K562 (cell line): ENCODE results near the gene TTC9C. TPM values are rescaled to one million over a fixed set of nuclear protein-coding genes. Genes with fewer than 3 reads are reported as not detected.
A peak's percentile ranks its signal among the peaks of the same experiment; 100 is the strongest.

Source experiments
- ASH1L ChIP-seq: fragments of 450-650 bp; IDR thresholded peaks from 2 replicates; pipeline ENCODE4 v1.6.1; 2018; ENCODE audit warnings: borderline replicate concordance, mild to moderate bottlenecking, low read depth; ENCODE audit not compliant: partially characterized antibody
- BDP1 ChIP-seq: IDR thresholded peaks from 3 replicates; pipeline ENCODE4 v1.6.1; 2011; ENCODE audit not compliant: insufficient read length, insufficient read depth
- CBX3 ChIP-seq, 2 experiments: IDR thresholded peaks; 1 replicate in 1 of 2; 2 replicates in 1 of 2; pipeline ENCODE4 v1.6.1; 2012; ENCODE audit warnings: inconsistent platforms in 2 of 2, low read length in 2 of 2, borderline replicate concordance in 1 of 2, control low read depth in 1 of 2
- CSDE1 ChIP-seq, 2 experiments: fragments of 450-650 bp; IDR thresholded peaks; 2 replicates each; pipeline ENCODE4 v1.6.1; 2016; ENCODE audit warnings: mild to moderate bottlenecking in 1 of 2
- FOXP1 ChIP-seq: sonication (generic); formaldehyde crosslinking; IDR thresholded peaks from 2 replicates; pipeline ENCODE4 v1.8.0; 2022; ENCODE audit warnings: mild to moderate bottlenecking, missing genetic modification reagents
- GABPA ChIP-seq: fragments of 200-800 bp; sonication (Bioruptor generic); conservative IDR thresholded peaks from 2 replicates; pipeline ENCODE4 v1.6.1; 2016; ENCODE audit warnings: low read depth, missing genetic modification characterization, missing compliant biosample characterization
- MED1 ChIP-seq: sonication (generic); formaldehyde crosslinking; IDR thresholded peaks from 2 replicates; pipeline ENCODE4 v1.8.1; 2023; ENCODE audit warnings: missing genetic modification reagents, borderline replicate concordance
- MYBL2 ChIP-seq, 2 experiments: fragments of 450-650 bp in 1 of 2; sonication (generic) in 1 of 2; formaldehyde crosslinking in 1 of 2; IDR thresholded peaks; 2 replicates each; pipeline versions ENCODE4 v1.6.1 to v1.8.1; 2017 to 2022; ENCODE audit warnings: borderline replicate concordance in 1 of 2, inconsistent platforms in 1 of 2, low read depth in 1 of 2, mild to moderate bottlenecking in 1 of 2, missing genetic modification reagents in 1 of 2, moderate library complexity in 1 of 2
- MYC ChIP-seq, 2 experiments: fragments of 250-450 bp in 1 of 2; sonication (Bioruptor Pico) in 1 of 2; IDR thresholded peaks; 2 replicates each; pipeline versions ENCODE4 v1.5.1 to v1.6.1; 2012 to 2021; ENCODE audit warnings: low read depth in 2 of 2, borderline replicate concordance in 1 of 2, improper control_type of control experiment in 1 of 2, low read length in 1 of 2, mild to moderate bottlenecking in 1 of 2, moderate library complexity in 1 of 2
- NR2F6 ChIP-seq: fragments of 450-650 bp; formaldehyde crosslinking; IDR thresholded peaks from 2 replicates; pipeline ENCODE4 v1.4.0; 2020; ENCODE audit warnings: mild to moderate bottlenecking
- PYGO2 ChIP-seq: fragments of 450-650 bp; IDR thresholded peaks from 2 replicates; pipeline ENCODE4 v1.6.1; 2016; ENCODE audit warnings: mild to moderate bottlenecking, missing genetic modification characterization, moderate library complexity, missing compliant biosample characterization
- RBM22 ChIP-seq: fragments of 200-400 bp; formaldehyde crosslinking; IDR thresholded peaks from 2 replicates; pipeline ENCODE4 v1.6.1; 2018; ENCODE audit warnings: low read length, low read depth; ENCODE audit not compliant: poor library complexity, severe bottlenecking
- RUNX1 ChIP-seq: sonication (generic); IDR thresholded peaks from 2 replicates; pipeline ENCODE4 v1.6.1; 2016; ENCODE audit warnings: antibody characterized with exemption, low read depth
- SMAD2 ChIP-seq: fragments of 150-350 bp; IDR thresholded peaks from 2 replicates; pipeline ENCODE4 v1.6.1; 2014; ENCODE audit warnings: low read depth, mild to moderate bottlenecking, low read length
- ZNF124 ChIP-seq: sonication (generic); formaldehyde crosslinking; IDR thresholded peaks from 2 replicates; pipeline ENCODE4 v1.8.1; 2022; ENCODE audit warnings: missing genetic modification reagents
- ZNF717 ChIP-seq: fragments of 250-450 bp; sonication (Bioruptor Pico); IDR thresholded peaks from 2 replicates; pipeline ENCODE4 v1.5.0; 2021
- ZNF764 ChIP-seq: fragments of 250-450 bp; sonication (Bioruptor Pico); IDR thresholded peaks from 2 replicates; pipeline ENCODE4 v1.4.0; 2020; ENCODE audit warnings: low read depth, mild to moderate bottlenecking, moderate library complexity
- ZNF79 ChIP-seq: fragments of 250-450 bp; sonication (Bioruptor Pico); IDR thresholded peaks from 2 replicates; pipeline ENCODE4 v1.4.0; 2020; ENCODE audit warnings: low read depth, mild to moderate bottlenecking, moderate library complexity
- ZSCAN29 ChIP-seq: fragments of 450-650 bp; IDR thresholded peaks from 2 replicates; pipeline ENCODE4 v1.6.1; 2017
- polyA plus RNA-seq, 8 experiments: library from polyadenylated mRNA; depleted of rRNA in 4 of 8; stranded (reverse) in 5 of 8; unstranded in 3 of 8; fragments of >200 nt; fragmentation: Nextera tagmentation in 2 of 8; fragmentation: Illumina TruSeq in 1 of 8; extraction: Ambion mirVana in 2 of 8; extraction: Trizol in 1 of 8; gene quantifications; 2 replicates each; pipeline versions ENCODE4 v1.2.1 to v1.2.3, GENCODE V29; 2011 to 2014; ENCODE audit warnings: inconsistent platforms in 1 of 8, missing spikeins in 1 of 8
- total RNA-seq, 7 experiments: library from RNA; depleted of rRNA in 6 of 7; stranded (reverse); fragments of >200 nt in 6 of 7; fragmentation: Illumina TruSeq in 2 of 7; extraction: Trizol in 2 of 7; gene quantifications; 2 replicates each; pipeline versions ENCODE4 v1.2.1 to v1.2.3, GENCODE V29; 2011 to 2021; ENCODE audit warnings: low replicate concordance in 1 of 7
- TF ChIP-seq, protein P1 (sequence below): fragments of 250-450 bp; sonication (Bioruptor Pico); IDR thresholded peaks from 2 replicates; pipeline ENCODE4 v1.4.0; 2020
- TF ChIP-seq, protein P2 (sequence below): fragments of 450-650 bp; conservative IDR thresholded peaks from 2 replicates; pipeline ENCODE4 v1.6.1; 2016; ENCODE audit warnings: missing genetic modification characterization, low read depth, mild to moderate bottlenecking, control low read depth, missing compliant biosample characterization

Gene TTC9C
- total and polyA plus RNA-seq, 9 of the 15 experiments (the other 6 are each of a cell fraction or from before 2014, with no cell fraction given): 32.8 to 59.0 (median 37.1) TPM

DNA sequence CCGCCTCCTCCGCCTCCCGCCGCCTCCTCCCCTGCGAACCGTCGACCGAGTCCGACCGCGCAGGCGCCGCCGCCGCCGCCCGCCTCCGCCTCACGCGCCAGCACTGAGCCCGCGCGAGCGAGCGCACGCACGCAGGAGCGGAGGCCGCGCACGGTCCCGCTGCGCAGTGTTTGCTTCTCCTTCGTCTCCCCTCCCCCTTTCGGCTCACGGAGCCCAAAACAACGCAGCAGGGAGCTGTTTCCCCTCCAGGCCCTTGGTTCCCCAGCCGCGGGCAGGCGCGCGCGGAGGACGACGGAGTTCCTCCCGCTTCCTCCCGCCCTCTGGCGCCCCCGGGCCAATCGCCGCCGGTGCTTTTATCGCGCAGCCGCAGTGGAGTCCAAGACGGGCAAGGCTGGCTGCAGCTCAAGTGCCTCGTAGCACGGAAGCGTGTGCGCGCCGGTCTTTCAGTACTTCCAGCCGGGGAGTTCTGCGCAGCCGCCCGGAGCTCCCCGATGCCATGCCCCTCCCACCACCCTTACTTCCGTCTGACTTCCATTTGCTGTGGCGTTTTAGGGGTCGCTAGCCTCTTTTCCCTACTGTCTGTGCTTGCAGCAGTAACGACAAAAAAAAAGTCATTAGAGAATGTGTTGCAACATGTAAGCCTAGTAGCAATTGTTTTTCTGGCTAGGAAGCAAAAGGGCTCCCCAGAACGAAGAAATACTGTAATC is 968 bp upstream of the TTC9C start, which contains the start of gene HNRNPUL2 (continued):
- TF ChIP-seq, protein P1, sequence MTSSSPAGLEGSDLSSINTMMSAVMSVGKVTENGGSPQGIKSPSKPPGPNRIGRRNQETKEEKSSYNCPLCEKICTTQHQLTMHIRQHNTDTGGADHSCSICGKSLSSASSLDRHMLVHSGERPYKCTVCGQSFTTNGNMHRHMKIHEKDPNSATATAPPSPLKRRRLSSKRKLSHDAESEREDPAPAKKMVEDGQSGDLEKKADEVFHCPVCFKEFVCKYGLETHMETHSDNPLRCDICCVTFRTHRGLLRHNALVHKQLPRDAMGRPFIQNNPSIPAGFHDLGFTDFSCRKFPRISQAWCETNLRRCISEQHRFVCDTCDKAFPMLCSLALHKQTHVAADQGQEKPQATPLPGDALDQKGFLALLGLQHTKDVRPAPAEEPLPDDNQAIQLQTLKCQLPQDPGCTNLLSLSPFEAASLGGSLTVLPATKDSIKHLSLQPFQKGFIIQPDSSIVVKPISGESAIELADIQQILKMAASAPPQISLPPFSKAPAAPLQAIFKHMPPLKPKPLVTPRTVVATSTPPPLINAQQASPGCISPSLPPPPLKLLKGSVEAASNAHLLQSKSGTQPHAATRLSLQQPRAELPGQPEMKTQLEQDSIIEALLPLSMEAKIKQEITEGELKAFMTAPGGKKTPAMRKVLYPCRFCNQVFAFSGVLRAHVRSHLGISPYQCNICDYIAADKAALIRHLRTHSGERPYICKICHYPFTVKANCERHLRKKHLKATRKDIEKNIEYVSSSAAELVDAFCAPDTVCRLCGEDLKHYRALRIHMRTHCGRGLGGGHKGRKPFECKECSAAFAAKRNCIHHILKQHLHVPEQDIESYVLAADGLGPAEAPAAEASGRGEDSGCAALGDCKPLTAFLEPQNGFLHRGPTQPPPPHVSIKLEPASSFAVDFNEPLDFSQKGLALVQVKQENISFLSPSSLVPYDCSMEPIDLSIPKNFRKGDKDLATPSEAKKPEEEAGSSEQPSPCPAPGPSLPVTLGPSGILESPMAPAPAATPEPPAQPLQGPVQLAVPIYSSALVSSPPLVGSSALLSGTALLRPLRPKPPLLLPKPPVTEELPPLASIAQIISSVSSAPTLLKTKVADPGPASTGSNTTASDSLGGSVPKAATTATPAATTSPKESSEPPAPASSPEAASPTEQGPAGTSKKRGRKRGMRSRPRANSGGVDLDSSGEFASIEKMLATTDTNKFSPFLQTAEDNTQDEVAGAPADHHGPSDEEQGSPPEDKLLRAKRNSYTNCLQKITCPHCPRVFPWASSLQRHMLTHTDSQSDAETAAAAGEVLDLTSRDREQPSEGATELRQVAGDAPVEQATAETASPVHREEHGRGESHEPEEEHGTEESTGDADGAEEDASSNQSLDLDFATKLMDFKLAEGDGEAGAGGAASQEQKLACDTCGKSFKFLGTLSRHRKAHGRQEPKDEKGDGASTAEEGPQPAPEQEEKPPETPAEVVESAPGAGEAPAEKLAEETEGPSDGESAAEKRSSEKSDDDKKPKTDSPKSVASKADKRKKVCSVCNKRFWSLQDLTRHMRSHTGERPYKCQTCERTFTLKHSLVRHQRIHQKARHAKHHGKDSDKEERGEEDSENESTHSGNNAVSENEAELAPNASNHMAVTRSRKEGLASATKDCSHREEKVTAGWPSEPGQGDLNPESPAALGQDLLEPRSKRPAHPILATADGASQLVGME: no peak; the same call in 1 of the 2 replicates
- TF ChIP-seq FOXP1 (peak; percentile 91; the same call in 1 of the 2 replicates), MYC (IDR thresholded peaks at IDR 0.05; ENCODE audit: low read depth, low read length) (peak; percentile 91), MYC (CRISPR knock-in tag; IDR thresholded peaks at IDR 0.05; ENCODE audit: borderline replicate concordance, low read depth) (no peak), NR2F6 (CRISPR knock-in tag) (no peak), SMAD2 (no peak), MED1 (CRISPR knock-in tag) (no peak; the same call in 1 of the 2 replicates), RUNX1 (0 out of 2 replicates have a peak, but pooled peaks have one; percentile 13), ZNF124 (CRISPR knock-in tag) (no peak), MYBL2 (IDR thresholded peaks at IDR 0.05; ENCODE audit: low read depth) (no peak), MYBL2 (CRISPR knock-in tag; IDR thresholded peaks at IDR 0.05; ENCODE audit: borderline replicate concordance) (no peak), ASH1L (no peak), CBX3 (IDR thresholded peaks at IDR 0.05; ENCODE audit: borderline replicate concordance in 1 of 2, low read length in 2 of 2) (peak in 1 of 2 experiments; percentile 81; a peak in 1 of 3 replicates), PYGO2 (tag) (no peak), GABPA (tag) (no peak), ZSCAN29 (no peak), ZNF79 (no peak), BDP1 (no peak), RBM22 (no peak), CSDE1 (IDR thresholded peaks at IDR 0.05) (no peak), ZNF717 (CRISPR knock-in tag) (no peak), ZNF764 (CRISPR knock-in tag) (no peak)
- TF ChIP-seq, protein P2, sequence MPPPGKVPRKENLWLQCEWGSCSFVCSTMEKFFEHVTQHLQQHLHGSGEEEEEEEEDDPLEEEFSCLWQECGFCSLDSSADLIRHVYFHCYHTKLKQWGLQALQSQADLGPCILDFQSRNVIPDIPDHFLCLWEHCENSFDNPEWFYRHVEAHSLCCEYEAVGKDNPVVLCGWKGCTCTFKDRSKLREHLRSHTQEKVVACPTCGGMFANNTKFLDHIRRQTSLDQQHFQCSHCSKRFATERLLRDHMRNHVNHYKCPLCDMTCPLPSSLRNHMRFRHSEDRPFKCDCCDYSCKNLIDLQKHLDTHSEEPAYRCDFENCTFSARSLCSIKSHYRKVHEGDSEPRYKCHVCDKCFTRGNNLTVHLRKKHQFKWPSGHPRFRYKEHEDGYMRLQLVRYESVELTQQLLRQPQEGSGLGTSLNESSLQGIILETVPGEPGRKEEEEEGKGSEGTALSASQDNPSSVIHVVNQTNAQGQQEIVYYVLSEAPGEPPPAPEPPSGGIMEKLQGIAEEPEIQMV (tag): no peak
